Neural cell (in vitro differentiated cells): ENCODE results near the gene P2RY6. TPM values are rescaled to one million over a fixed set of nuclear protein-coding genes. Genes with fewer than 3 reads are reported as not detected.

Experiments used
- H2AFZ ChIP-seq: fragments of 200-600, 300-800 bp; sonication (generic), shearing (Covaris generic); 2 replicates; pipeline ENCODE4 v1.6.0; 2014; ENCODE audit warnings: low read depth, mild to moderate bottlenecking, antibody characterized with exemption, low read length, moderate library complexity
- H3F3A ChIP-seq: fragments of 200-600 bp; shearing (Covaris generic); 2 replicates; pipeline ENCODE4 v1.6.1; 2016; ENCODE audit warnings: mild to moderate bottlenecking, moderate library complexity, mixed read lengths, antibody characterized with exemption, low read length; ENCODE audit not compliant: insufficient read depth, poor library complexity, severe bottlenecking
- H3K27ac ChIP-seq: fragments of 200-600, 300-800 bp; sonication (generic), shearing (Covaris generic); 2 replicates; pipeline ENCODE4 v1.5.1; 2014; ENCODE audit warnings: mild to moderate bottlenecking, low read length, moderate library complexity
- H3K27me3 ChIP-seq: fragments of 300-800, 200-600 bp; sonication (generic), shearing (Covaris generic); 2 replicates; pipeline ENCODE4 v1.6.0; 2014; ENCODE audit warnings: mild to moderate bottlenecking, low read depth, low read length, moderate library complexity; ENCODE audit not compliant: insufficient read depth
- H3K36me3 ChIP-seq: fragments of 300-800, 200-600 bp; sonication (generic), shearing (Covaris generic); 2 replicates; pipeline ENCODE4 v1.5.1; 2014; ENCODE audit warnings: mild to moderate bottlenecking, antibody characterized with exemption, low read length, moderate library complexity; ENCODE audit not compliant: insufficient read depth
- H3K4me2 ChIP-seq: fragments of 300-800, 200-600 bp; sonication (generic), shearing (Covaris generic); 2 replicates; pipeline ENCODE4 v1.6.0; 2014; ENCODE audit warnings: mild to moderate bottlenecking, low read length
- H3K4me3 ChIP-seq: fragments of 300-800, 200-600 bp; sonication (generic), shearing (Covaris generic); 2 replicates; pipeline ENCODE4 v1.5.1; 2014; ENCODE audit warnings: mild to moderate bottlenecking, low read length, moderate library complexity
- H3K79me2 ChIP-seq: fragments of 200-600 bp; shearing (Covaris generic); replicated peaks from 2 replicates; pipeline ENCODE4 v1.6.0; 2014; ENCODE audit warnings: mild to moderate bottlenecking, low read length, moderate library complexity; ENCODE audit not compliant: insufficient read depth
- H3K9ac ChIP-seq: fragments of 300-800, 200-600 bp; sonication (generic), shearing (Covaris generic); 2 replicates; pipeline ENCODE4 v1.6.1; 2016; ENCODE audit warnings: mild to moderate bottlenecking, low read length, mixed read lengths
- H3K9me2 ChIP-seq: fragments of 200-600 bp; shearing (Covaris generic); 2 replicates; pipeline ENCODE4 v1.6.1; 2016; ENCODE audit warnings: mild to moderate bottlenecking, low read length, mixed read lengths; ENCODE audit not compliant: insufficient read depth
- H3K9me3 ChIP-seq: fragments of 200-600, 300-800 bp; sonication (generic), shearing (Covaris generic); 2 replicates; pipeline ENCODE4 v1.6.1; 2016; ENCODE audit warnings: mild to moderate bottlenecking, mixed run types, low read length, moderate library complexity, mixed read lengths
- H4K20me1 ChIP-seq: fragments of 200-600 bp; shearing (Covaris generic); 2 replicates; pipeline ENCODE4 v1.6.1; 2016; ENCODE audit warnings: mild to moderate bottlenecking, mixed run types; ENCODE audit not compliant: insufficient read depth
- EP300 ChIP-seq: fragments of 450-650 bp; conservative IDR thresholded peaks from 2 replicates; pipeline ENCODE4 v1.6.1; 2014; ENCODE audit warnings: antibody characterized with exemption, mild to moderate bottlenecking, moderate library complexity; ENCODE audit not compliant: poor library complexity, severe bottlenecking
- EZH2 ChIP-seq: fragments of 200-600, 300-800 bp; shearing (Covaris generic), sonication (generic); IDR thresholded peaks from 2 replicates; pipeline ENCODE4 v1.6.1; 2014; ENCODE audit warnings: antibody characterized with exemption, low read length, borderline replicate concordance, mild to moderate bottlenecking; ENCODE audit not compliant: insufficient read depth, poor library complexity, severe bottlenecking
- MXI1 ChIP-seq: fragments of 450-650 bp; conservative IDR thresholded peaks from 2 replicates; pipeline ENCODE4 v1.6.1; 2014; ENCODE audit warnings: antibody characterized with exemption, mild to moderate bottlenecking; ENCODE audit not compliant: poor library complexity, severe bottlenecking
- POLR2AphosphoS5 ChIP-seq: IDR thresholded peaks from 2 replicates; pipeline ENCODE4 v1.6.1; 2012
- RAD21 ChIP-seq: fragments of 450-650 bp; conservative IDR thresholded peaks from 2 replicates; pipeline ENCODE4 v1.6.1; 2014; ENCODE audit warnings: antibody characterized with exemption, mild to moderate bottlenecking, moderate library complexity
- REST ChIP-seq: IDR thresholded peaks from 2 replicates; pipeline ENCODE4 v1.6.1; 2012; ENCODE audit warnings: borderline replicate concordance
- SMC3 ChIP-seq: fragments of 450-650 bp; conservative IDR thresholded peaks from 2 replicates; pipeline ENCODE4 v1.6.1; 2014; ENCODE audit warnings: antibody characterized with exemption, mild to moderate bottlenecking, moderate library complexity; ENCODE audit not compliant: poor library complexity
- TAF1 ChIP-seq: IDR thresholded peaks from 2 replicates; pipeline ENCODE4 v1.6.1; 2012; ENCODE audit warnings: low read depth
- polyA plus RNA-seq: library from polyadenylated mRNA; depleted of rRNA; stranded (reverse); fragments of >200 nt; gene quantifications from 2 replicates; pipeline ENCODE4 v1.2.3, GENCODE V29; 2014
- TF ChIP-seq, protein P1 (sequence below): fragments of 450-650 bp; IDR thresholded peaks from 2 replicates; pipeline ENCODE4 v1.5.1; 2014; ENCODE audit warnings: antibody characterized with exemption, mild to moderate bottlenecking, moderate library complexity; ENCODE audit not compliant: poor library complexity, severe bottlenecking

Gene P2RY6
- polyA plus RNA-seq, 1 donor from 2014 or later, result not detected

DNA sequence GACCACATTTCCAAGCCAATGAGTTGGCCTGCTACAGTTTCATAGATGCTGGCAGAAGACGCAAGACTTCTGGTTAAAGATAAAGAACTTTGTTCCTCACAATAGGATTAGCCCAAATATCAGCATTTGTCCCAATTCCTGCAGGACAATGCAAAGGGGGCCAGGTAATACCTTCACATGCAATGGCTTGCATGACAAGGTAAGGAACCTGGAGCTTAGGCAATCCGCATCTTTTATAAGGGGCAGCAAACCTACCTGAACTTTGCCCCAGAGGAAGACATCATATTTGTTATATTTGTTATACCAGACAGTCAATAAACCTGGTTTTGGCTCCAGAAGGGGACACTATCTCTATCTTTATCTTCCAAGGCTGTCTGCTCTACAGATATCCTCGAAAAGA is 5.3 kb downstream of the P2RY6 start:
- Histone ChIP-seq H3K9ac (no peak overlapping the region), H4K20me1 (no peaks in the 10 kb centered on the region), H3K9me2 (no peaks in the 10 kb centered on the region), H3K79me2 (no peaks in the 10 kb centered on the region), H3K4me2 (no peak overlapping the region), H2AFZ (no peak overlapping the region), H3K27ac (no peak overlapping the region), H3F3A (no peaks in the 10 kb centered on the region), H3K27me3 (no peaks in the 10 kb centered on the region), H3K36me3 (no peaks in the 10 kb centered on the region), H3K9me3 (no peaks in the 10 kb centered on the region), H3K4me3 (no peak overlapping the region)
- TF ChIP-seq MXI1 (no peak), RAD21 (no peak), TAF1 (no peak), REST (no peak), POLR2AphosphoS5 (no peak), EZH2 (no peak), EP300 (no peak), SMC3 (no peak)
- TF ChIP-seq, protein P1, sequence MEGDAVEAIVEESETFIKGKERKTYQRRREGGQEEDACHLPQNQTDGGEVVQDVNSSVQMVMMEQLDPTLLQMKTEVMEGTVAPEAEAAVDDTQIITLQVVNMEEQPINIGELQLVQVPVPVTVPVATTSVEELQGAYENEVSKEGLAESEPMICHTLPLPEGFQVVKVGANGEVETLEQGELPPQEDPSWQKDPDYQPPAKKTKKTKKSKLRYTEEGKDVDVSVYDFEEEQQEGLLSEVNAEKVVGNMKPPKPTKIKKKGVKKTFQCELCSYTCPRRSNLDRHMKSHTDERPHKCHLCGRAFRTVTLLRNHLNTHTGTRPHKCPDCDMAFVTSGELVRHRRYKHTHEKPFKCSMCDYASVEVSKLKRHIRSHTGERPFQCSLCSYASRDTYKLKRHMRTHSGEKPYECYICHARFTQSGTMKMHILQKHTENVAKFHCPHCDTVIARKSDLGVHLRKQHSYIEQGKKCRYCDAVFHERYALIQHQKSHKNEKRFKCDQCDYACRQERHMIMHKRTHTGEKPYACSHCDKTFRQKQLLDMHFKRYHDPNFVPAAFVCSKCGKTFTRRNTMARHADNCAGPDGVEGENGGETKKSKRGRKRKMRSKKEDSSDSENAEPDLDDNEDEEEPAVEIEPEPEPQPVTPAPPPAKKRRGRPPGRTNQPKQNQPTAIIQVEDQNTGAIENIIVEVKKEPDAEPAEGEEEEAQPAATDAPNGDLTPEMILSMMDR, result no peak

DNA sequence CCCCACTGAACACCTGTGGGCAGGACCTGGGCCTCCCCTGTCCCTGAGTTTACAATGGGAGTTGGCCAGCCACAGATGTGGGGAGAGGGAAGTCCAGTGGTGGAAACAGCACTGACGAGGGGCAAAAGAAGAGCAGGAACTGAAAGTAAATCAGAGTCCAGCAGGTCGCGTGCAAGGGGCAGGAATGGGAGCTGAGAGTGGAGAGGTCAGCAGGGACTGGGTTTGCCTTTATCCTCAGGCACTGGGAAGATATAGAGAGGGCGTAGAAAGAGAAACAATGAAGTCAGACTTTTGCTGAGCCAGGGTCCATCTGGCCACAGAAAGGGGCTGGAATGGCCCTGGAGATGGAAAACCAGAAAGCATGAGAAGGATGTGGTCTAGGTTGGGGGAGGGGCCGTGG is 8.5 kb downstream of the P2RY6 start:
- Histone ChIP-seq H2AFZ (no peak overlapping the region), H3K79me2 (no peaks in the 10 kb centered on the region), H4K20me1 (no peaks in the 10 kb centered on the region), H3K27ac (no peak overlapping the region), H3K36me3 (no peaks in the 10 kb centered on the region), H3K9me2 (no peaks in the 10 kb centered on the region), H3K27me3 (no peaks in the 10 kb centered on the region), H3K4me2 (no peak overlapping the region), H3K9me3 (no peaks in the 10 kb centered on the region), H3F3A (no peaks in the 10 kb centered on the region), H3K4me3 (no peak overlapping the region), H3K9ac (no peak overlapping the region)
- TF ChIP-seq TAF1 (no peak), REST (no peak), EZH2 (no peak), EP300 (no peak), MXI1 (no peak), POLR2AphosphoS5 (no peak), SMC3 (no peak), RAD21 (no peak)
- TF ChIP-seq, protein P1, result no peak
